ENCODE data around the gene DNAAF3. TPM values are rescaled to one million over a fixed set of nuclear protein-coding genes. Genes with fewer than 3 reads are reported as not detected.

The DNAAF3 gene
- total RNA-seq, 1 experiment from 2014 or later, result 4.2 TPM

GRCh38 chr19:55199620-55200204 lies 33.3 kb upstream of the DNAAF3 start:
- ChIA-PET POLR2A (ENCODE audit: low non-redundant PET) (no interaction called here), CTCF (interaction anchor here (0.6 kb wide), 1 partner anchor 81 kb away, joined by 12 read pairs; no protein-coding TSS in a partner anchor)
- no peaks in the 10 kb centered on the region for H3K27me3 ChIP-seq (replicated peaks; ENCODE audit: insufficient read depth, low read depth, low read length, poor library complexity)
- DNase-seq (ENCODE audit: low spot score), result no peak
- H3K36me3 ChIP-seq (ENCODE audit: insufficient read depth, low read length, poor library complexity, severe bottlenecking), result no peaks in the 10 kb centered on the region
- BruUV-seq (replicated peaks), result no TSS peak
- no peaks in the 10 kb centered on the region for H3K9me3 ChIP-seq (ENCODE audit: low read depth, low read length, poor library complexity, severe bottlenecking)
- no peak overlapping the region for H3K27ac ChIP-seq (ENCODE audit: low read depth, low read length, poor library complexity, severe bottlenecking)
- TF ChIP-seq CTCF (conservative IDR thresholded peaks at IDR 0.05; ENCODE audit: low read depth, low read length) (no peak), EZH2 (IDR thresholded peaks at IDR 0.05; ENCODE audit: borderline replicate concordance, low read depth, low read length, poor library complexity, severe bottlenecking) (no peak)
- intact Hi-C loops (cut with micrococcal nuclease; ENCODE audit: unreplicated experiment), result no loop called here
- no peak overlapping the region for H3K4me3 ChIP-seq (ENCODE audit: low read depth, low read length, poor library complexity, severe bottlenecking)
- no peaks in the 10 kb centered on the region for H3K4me1 ChIP-seq (ENCODE audit: insufficient read depth, low read length, poor library complexity, severe bottlenecking)

- TF ChIP-seq CTCF (conservative IDR thresholded peaks at IDR 0.05; ENCODE audit: low read depth, low read length) (no peak), EZH2 (IDR thresholded peaks at IDR 0.05; ENCODE audit: borderline replicate concordance, low read depth, low read length, poor library complexity, severe bottlenecking) (no peak)
- ChIA-PET POLR2A (ENCODE audit: low non-redundant PET) (interaction anchor here (0.7 kb wide), 1 partner anchor 431 kb away, joined by 4 read pairs; no protein-coding TSS in a partner anchor), CTCF (no interaction called here)
- no peaks in the 10 kb centered on the region for H3K36me3 ChIP-seq (ENCODE audit: insufficient read depth, low read length, poor library complexity, severe bottlenecking)
- no peaks in the 10 kb centered on the region for H3K4me1 ChIP-seq (ENCODE audit: insufficient read depth, low read length, poor library complexity, severe bottlenecking)
- no peak for DNase-seq (ENCODE audit: low spot score)
- H3K27me3 ChIP-seq (replicated peaks; ENCODE audit: insufficient read depth, low read depth, low read length, poor library complexity), result no peaks in the 10 kb centered on the region
- H3K4me3 ChIP-seq (ENCODE audit: low read depth, low read length, poor library complexity, severe bottlenecking), result no peak overlapping the region
- intact Hi-C loops (cut with micrococcal nuclease; ENCODE audit: unreplicated experiment), result no loop called here
- no TSS peak for BruUV-seq (replicated peaks)
- no peak overlapping the region for H3K27ac ChIP-seq (ENCODE audit: low read depth, low read length, poor library complexity, severe bottlenecking)
- no peaks in the 10 kb centered on the region for H3K9me3 ChIP-seq (ENCODE audit: low read depth, low read length, poor library complexity, severe bottlenecking)
Observed at GRCh38 chr19:55198651-55199050, 32.2 kb upstream of the DNAAF3 start.

GRCh38 chr19:55197528-55197927 lies 31.1 kb upstream of the DNAAF3 start:
- intact Hi-C loops (cut with micrococcal nuclease; ENCODE audit: unreplicated experiment), result no loop called here
- no peak overlapping the region for H3K4me3 ChIP-seq (ENCODE audit: low read depth, low read length, poor library complexity, severe bottlenecking)
- H3K4me1 ChIP-seq (ENCODE audit: insufficient read depth, low read length, poor library complexity, severe bottlenecking), result no peaks in the 10 kb centered on the region
- no peaks in the 10 kb centered on the region for H3K27me3 ChIP-seq (replicated peaks; ENCODE audit: insufficient read depth, low read depth, low read length, poor library complexity)
- BruUV-seq (replicated peaks), result no TSS peak
- POLR2A ChIA-PET (ENCODE audit: low non-redundant PET), result no interaction called here
- CTCF ChIA-PET, result interaction anchor here (0.6 kb wide), 1 partner anchor 32 kb away, joined by 3 read pairs; no protein-coding TSS in a partner anchor
- peak; percentile 59 for DNase-seq (ENCODE audit: low spot score)
- no peaks in the 10 kb centered on the region for H3K9me3 ChIP-seq (ENCODE audit: low read depth, low read length, poor library complexity, severe bottlenecking)
- no peak overlapping the region for H3K27ac ChIP-seq (ENCODE audit: low read depth, low read length, poor library complexity, severe bottlenecking)
- H3K36me3 ChIP-seq (ENCODE audit: insufficient read depth, low read length, poor library complexity, severe bottlenecking), result no peaks in the 10 kb centered on the region
- TF ChIP-seq CTCF (conservative IDR thresholded peaks at IDR 0.05; ENCODE audit: low read depth, low read length), result no peak
- no peak for TF ChIP-seq EZH2 (IDR thresholded peaks at IDR 0.05; ENCODE audit: borderline replicate concordance, low read depth, low read length, poor library complexity, severe bottlenecking)

Data from A673 (cell line).